IPS-18c (cell line): ENCODE measurements around the gene IP6K1.
"Not testable (repeated sequence)": the region's sequence is repeated elsewhere in the genome, so short reads cannot be mapped to it uniquely, and the experiment has no call there.

ENCODE experiments used
- H3K4me3 ChIP-seq: 2 replicates; pipeline ENCODE4 v1.7.0; 2013; ENCODE audit warnings: low read depth, mild to moderate bottlenecking, low read length, moderate library complexity; ENCODE audit not compliant: insufficient read depth
- H3K9me3 ChIP-seq: one replicate; pipeline ENCODE4 v1.6.1; 2013; ENCODE audit warnings: mild to moderate bottlenecking, low read length, moderate library complexity; ENCODE audit not compliant: control insufficient read depth, insufficient read depth

Gene IP6K1

DNA sequence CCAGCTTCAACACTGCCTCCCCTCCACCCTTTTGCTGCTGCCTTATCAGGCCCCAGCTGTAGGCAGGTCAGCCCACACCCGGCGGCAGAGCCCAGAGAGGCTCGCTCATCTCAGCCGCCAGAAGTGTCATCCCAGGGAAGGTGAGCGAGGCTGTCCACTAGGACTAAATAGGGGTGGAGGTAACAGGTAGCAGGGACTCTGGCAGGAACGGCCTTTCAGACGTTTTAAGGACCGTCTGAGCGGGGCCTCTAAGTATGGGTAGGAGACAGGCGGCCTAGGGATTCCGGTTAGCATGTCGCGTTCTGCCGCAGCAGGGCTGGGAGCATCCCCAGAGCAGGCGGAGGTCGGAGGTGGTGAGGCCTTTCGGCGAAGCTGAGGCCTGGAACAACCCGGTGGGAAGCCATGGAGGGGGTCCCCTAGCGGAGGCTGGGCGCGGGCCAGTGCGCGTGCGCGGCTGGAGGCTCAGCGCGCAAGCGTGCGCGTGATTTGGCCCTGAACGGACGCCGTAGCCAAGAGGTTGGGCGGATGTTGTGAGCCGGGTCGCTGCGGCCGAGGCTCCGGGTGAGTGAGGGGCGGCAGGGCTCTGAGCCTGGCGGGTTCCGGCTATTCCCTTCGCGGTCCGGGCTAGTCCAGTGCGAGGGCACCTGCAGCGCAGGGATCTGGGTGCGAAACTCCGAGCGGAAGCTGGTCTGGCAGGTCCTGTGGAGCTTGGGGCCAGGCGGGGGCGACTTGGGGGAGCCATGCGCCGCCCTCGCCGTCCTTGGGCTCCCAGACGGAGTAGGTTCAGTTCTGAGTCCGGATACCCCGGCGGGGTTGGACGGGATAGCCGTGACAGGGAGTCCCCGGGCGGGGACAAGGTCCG lies 97.1 kb downstream of the IP6K1 start, which contains the start of the genes MST1 and RNF123:
TSS of gene MST1 (minus strand) at position 429 of the 862 bp plus-strand sequence. CDS start 783 bp downstream, outside the sequence.
TSS of gene RNF123 (plus strand) at position 512 of the 862 bp plus-strand sequence. CDS start 1,609 bp downstream, outside the sequence.
- no peaks in the 10 kb centered on the region for H3K9me3 ChIP-seq
- H3K4me3 ChIP-seq: peak within 1 kb of the TSS; percentile 77

DNA sequence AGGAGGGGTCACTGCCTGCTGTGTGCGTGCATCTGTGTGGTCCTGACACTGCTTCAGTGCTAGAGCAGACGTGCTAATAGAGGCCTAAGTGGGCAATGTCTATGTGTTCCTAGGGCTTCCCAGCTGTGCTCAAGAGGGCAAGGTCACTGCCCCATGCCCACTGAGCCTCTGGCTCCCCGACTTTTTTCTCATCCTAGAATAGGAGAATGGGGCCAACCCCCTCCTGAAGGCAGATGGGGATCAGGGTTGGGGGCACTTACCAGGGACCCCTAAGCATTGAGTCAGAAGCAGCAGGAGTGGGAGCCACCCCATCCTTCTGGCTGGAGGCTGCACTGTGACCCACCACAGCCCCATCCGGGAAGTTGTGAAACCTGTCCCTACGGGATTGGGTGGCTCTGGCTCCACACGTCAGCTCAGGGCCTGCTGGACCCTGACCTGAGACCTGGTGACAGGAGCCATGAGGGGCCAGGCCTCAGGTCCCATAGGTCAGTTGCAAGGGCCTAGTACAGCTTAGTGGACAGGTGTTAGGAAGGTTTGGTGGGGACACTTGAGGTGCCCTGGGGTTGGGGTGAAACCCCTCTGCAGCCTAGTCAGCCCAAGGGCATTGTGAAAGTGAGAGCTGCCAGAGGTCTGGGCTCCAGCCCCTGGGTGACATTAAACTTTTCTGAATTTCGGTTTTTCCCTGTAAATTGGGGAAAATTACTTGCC lies 97.8 kb downstream of the IP6K1 start:
- peak overlapping the region; percentile 77; the same call in 1 of the 2 replicates for H3K4me3 ChIP-seq

GRCh38 chr3:49687424-49687795 lies 98.9 kb downstream of the IP6K1 start:
- H3K9me3 ChIP-seq: not testable (repeated sequence)
- H3K4me3 ChIP-seq: peak overlapping the region; percentile 56; the same call in 1 of the 2 replicates

More for the DNA sequence above, 97.8 kb downstream of the IP6K1 start:
- H3K9me3 ChIP-seq: not testable (repeated sequence)

GRCh38 chr3:49686769-49687423 lies 99.4 kb downstream of the IP6K1 start:
- not testable (repeated sequence) for H3K9me3 ChIP-seq
- H3K4me3 ChIP-seq: peak overlapping the region; percentile 56

DNA sequence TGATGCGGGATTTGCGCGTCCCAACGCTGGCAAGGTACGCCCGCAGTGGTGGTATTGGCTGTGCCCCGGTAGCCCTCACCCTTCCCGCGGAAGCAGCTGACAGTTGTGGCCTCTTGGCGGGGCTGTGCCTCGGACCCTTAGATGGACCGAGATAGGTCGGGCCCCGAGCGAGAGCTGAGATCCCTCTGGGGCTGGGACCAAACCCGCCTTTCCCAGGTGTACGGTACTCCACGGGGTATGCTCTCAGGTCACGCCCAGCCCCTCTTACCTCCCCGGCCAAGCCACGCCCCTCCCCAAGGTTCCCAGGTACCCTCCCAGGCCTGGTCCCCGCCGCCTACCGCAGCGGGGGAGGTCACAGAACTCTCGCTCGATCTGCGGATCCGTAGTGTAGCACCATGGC lies 100.0 kb downstream of the IP6K1 start:
- peak overlapping the region; percentile 56; the same call in 1 of the 2 replicates for H3K4me3 ChIP-seq

DNA sequence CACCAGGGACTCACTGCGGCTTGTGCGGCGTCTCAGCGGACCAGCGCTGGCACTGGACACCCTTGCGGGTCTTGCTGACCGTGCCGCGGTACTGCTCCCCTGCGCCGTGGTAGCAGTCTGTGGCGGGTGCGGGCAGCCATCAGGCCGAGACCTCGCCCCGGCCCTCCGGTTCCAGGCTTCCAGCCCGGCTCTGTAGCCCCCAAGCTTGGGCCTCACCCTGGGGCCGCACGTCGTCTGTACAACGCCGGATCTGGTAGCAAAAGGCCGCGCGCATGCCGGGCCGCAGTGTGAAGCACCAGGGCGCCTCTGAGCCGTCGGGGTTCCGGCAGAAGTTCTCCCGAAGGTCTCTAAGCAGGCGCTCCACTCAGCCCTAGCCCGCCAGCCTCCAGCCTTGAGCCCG lies 100.5 kb downstream of the IP6K1 start:
- H3K4me3 ChIP-seq: peak overlapping the region; percentile 56; the same call in 1 of the 2 replicates
- not testable (repeated sequence) for H3K9me3 ChIP-seq

More for the DNA sequence above, 100.0 kb downstream of the IP6K1 start:
- H3K9me3 ChIP-seq: not testable (repeated sequence)

- H3K4me3 ChIP-seq, H3K9me3 ChIP-seq: not testable (repeated sequence)
Observed at GRCh38 chr3:49685103-49685502, 101.2 kb downstream of the IP6K1 start.

- H3K4me3 ChIP-seq, H3K9me3 ChIP-seq: not testable (repeated sequence)
Observed at GRCh38 chr3:49684453-49684852, 101.9 kb downstream of the IP6K1 start.

DNA sequence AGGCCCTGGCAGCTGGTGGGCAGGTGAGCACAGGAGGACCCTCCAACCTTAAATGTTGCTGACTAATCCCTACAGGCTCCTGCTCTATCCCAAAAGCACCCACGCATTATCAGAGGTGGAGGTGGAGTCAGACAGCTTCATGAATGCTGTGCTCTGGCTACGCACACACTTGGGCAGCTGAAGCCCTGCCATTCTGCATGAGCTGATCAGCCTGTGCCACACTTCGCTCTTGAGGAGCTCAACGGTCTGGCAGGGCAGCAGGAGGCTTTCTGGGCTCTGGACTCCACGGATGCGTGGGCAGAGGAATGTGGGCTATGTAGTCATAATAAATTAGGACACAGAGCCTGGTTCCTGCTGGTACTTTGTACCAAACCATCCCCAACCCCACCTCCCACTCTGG lies 103.2 kb downstream of the IP6K1 start:
- Histone ChIP-seq H3K9me3 (no peaks in the 10 kb centered on the region), H3K4me3 (no peak overlapping the region)

GRCh38 chr3:49681543-49681942 lies 104.8 kb downstream of the IP6K1 start:
- Histone ChIP-seq H3K9me3 (no peaks in the 10 kb centered on the region), H3K4me3 (no peak overlapping the region)

- Histone ChIP-seq H3K4me3 (no peak overlapping the region), H3K9me3 (no peaks in the 10 kb centered on the region)
Observed at GRCh38 chr3:49681232-49681522, 105.2 kb downstream of the IP6K1 start.

DNA sequence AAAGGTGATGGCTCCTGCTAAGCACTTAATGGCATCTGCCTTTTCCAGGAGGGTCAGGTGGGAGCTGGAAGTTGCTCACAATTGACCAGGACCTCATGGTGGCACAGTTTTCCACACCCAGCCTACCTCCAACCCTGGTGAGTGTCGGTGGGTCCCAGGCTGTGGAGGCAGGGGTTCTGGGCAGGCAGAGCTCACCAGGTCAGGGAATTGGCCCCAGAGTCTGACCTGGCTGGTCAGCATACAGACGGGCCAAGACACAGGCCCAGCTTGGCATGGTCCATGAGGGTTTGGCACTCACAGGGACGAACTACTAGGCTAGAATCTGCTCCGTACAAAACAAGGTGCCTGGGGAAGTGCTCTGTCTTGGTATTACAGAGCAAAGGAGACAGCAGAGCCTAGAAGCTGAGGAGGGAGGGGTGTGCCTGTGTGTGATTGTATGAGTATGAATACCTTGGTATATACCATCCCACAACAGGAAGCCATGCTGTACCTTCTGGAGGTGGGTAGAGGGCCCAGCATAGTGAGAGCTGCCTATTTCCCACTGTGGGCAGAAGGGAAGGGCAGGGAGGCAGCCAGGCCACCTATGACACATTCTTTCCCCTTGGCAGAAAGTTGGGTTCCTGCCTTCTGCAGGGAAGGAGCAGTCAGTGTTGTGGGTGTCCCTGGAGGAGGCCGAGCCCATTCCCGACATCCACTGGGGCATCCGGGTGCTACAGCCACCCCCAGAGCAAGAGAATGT lies 105.7 kb downstream of the IP6K1 start:
- Histone ChIP-seq H3K9me3 (no peaks in the 10 kb centered on the region), H3K4me3 (no peak overlapping the region)

- no peak overlapping the region for H3K4me3 ChIP-seq
Observed at GRCh38 chr3:49675912-49676311, 110.4 kb downstream of the IP6K1 start.

GRCh38 chr3:49674497-49674983 lies 111.8 kb downstream of the IP6K1 start:
- no peaks in the 10 kb centered on the region for H3K9me3 ChIP-seq
- peak overlapping the region; percentile 98 for H3K4me3 ChIP-seq

More at GRCh38 chr3:49675912-49676311, 110.4 kb downstream of the IP6K1 start:
- no peaks in the 10 kb centered on the region for H3K9me3 ChIP-seq
